Measurements from ENCODE around the gene RAB4A.

- TF ChIP-seq CTCF (IDR thresholded peaks at IDR 0.05), result no peak
- no peak for TF ChIP-seq ZFX (IDR thresholded peaks at IDR 0.05; ENCODE audit: borderline replicate concordance)
These were observed 8.7 kb upstream of the RAB4A start for GRCh38 chr1:229262239-229262638.
